Hepatocyte (in vitro differentiated cells): Measurements from ENCODE around the gene SZRD1. TPM values are rescaled to one million over a fixed set of nuclear protein-coding genes. Genes with fewer than 3 reads are reported as not detected.

ENCODE experiments used
- DNase-seq: peaks from one replicate; pipeline ENCODE4 v3.0.0-alpha.2; 2016; ENCODE audit warnings: low spot score
- H2AFZ ChIP-seq: fragments of 200-600 bp; sonication (generic); 2 replicates; pipeline ENCODE4 v1.6.0; 2016; ENCODE audit warnings: antibody characterized with exemption, mild to moderate bottlenecking
- H3K27ac ChIP-seq: fragments of 200-600 bp; sonication (generic); 2 replicates; pipeline ENCODE4 v1.5.1; 2016; ENCODE audit warnings: mild to moderate bottlenecking
- H3K27me3 ChIP-seq: fragments of 200-600 bp; sonication (generic); 2 replicates; pipeline ENCODE4 v1.6.1; 2016
- H3K36me3 ChIP-seq: fragments of 200-600 bp; sonication (generic); replicated peaks from 2 replicates; pipeline ENCODE4 v1.5.1; 2016; ENCODE audit warnings: low read depth; ENCODE audit not compliant: insufficient read depth
- H3K4me1 ChIP-seq: fragments of 200-600 bp; sonication (generic); 2 replicates; pipeline ENCODE4 v1.5.1; 2016; ENCODE audit warnings: mild to moderate bottlenecking, moderate library complexity; ENCODE audit not compliant: insufficient read depth
- H3K4me2 ChIP-seq: fragments of 200-600 bp; sonication (generic); 2 replicates; pipeline ENCODE4 v1.6.0; 2016
- H3K4me3 ChIP-seq: fragments of 200-600 bp; sonication (generic); 2 replicates; pipeline ENCODE4 v1.5.1; 2016; ENCODE audit warnings: mild to moderate bottlenecking
- H3K79me2 ChIP-seq: fragments of 200-600 bp; sonication (generic); 2 replicates; pipeline ENCODE4 v1.6.0; 2017; ENCODE audit warnings: mild to moderate bottlenecking
- H3K9me2 ChIP-seq: fragments of 200-600 bp; sonication (generic); replicated peaks from 2 replicates; pipeline ENCODE4 v1.6.0; 2017; ENCODE audit warnings: mild to moderate bottlenecking; ENCODE audit not compliant: insufficient read depth
- H3K9me3 ChIP-seq: fragments of 200-600 bp; sonication (generic); 2 replicates; pipeline ENCODE4 v1.5.1; 2016; ENCODE audit warnings: low read depth, mild to moderate bottlenecking
- H4K20me1 ChIP-seq: fragments of 200-600 bp; sonication (generic); 2 replicates; pipeline ENCODE4 v1.6.0; 2016; ENCODE audit warnings: mild to moderate bottlenecking; ENCODE audit not compliant: insufficient read depth, poor library complexity, severe bottlenecking
- EZH2 ChIP-seq: fragments of 200-600 bp; sonication (generic); IDR thresholded peaks from 2 replicates; pipeline ENCODE4 v1.6.1; 2016; ENCODE audit warnings: antibody characterized with exemption, mild to moderate bottlenecking, borderline replicate concordance
- EZH2phosphoT487 ChIP-seq: fragments of 200-600 bp; sonication (generic); IDR thresholded peaks from one replicate; pipeline ENCODE4 v1.6.1; 2018; ENCODE audit warnings: antibody characterized with exemption, mild to moderate bottlenecking, low read depth, moderate library complexity; ENCODE audit not compliant: unreplicated experiment, severe bottlenecking
- WGBS: methylation state at CpG from one replicate; pipeline ENCODE4 v1.1.6; 2016; ENCODE audit warnings: low lambda C conversion rate; ENCODE audit errors: missing lambda C conversion rate; 5-methylcytosine and 5-hydroxymethylcytosine counted together
- polyA plus RNA-seq: library from polyadenylated mRNA; unstranded; fragments of >200 nt; fragmentation: Nextera tagmentation; extraction: Ambion mirVana; gene quantifications from 2 replicates; pipeline ENCODE4 v1.2.1, GENCODE V29; 2016
- total RNA-seq: library from RNA; depleted of rRNA; stranded (reverse); fragments of >200 nt; gene quantifications from 2 replicates; pipeline ENCODE4 v1.2.3, GENCODE V29; 2014
- TF ChIP-seq, protein P1 (sequence below): fragments of 200-600 bp; sonication (generic); IDR thresholded peaks from 2 replicates; pipeline ENCODE4 v1.5.1; 2016; ENCODE audit warnings: antibody characterized with exemption, mild to moderate bottlenecking; ENCODE audit not compliant: poor library complexity

SZRD1 gene
- total and polyA plus RNA-seq, 2 experiments from 2014 or later: 63.0 to 72.1 TPM

DNA sequence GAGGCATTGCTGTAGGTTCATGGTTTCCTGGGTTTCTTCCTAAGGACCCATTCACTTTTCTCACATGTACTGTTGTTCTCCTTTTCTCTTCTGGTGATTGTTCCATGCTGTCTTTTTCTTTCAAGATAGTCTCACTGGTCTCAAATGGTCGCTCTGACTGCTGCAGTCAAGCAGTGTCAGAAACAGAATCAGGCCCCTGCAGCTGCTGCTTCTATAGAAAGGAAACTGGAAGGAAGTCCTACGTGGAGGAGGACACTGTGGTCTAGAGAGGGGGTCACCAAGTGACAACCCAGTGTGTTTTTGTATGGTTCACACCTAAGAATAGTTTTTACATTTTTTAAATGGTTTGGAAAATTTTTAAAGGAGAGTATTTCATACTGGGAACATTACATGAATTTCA lies 75.9 kb downstream of the SZRD1 start:
- Histone ChIP-seq H2AFZ (no peak overlapping the region), H3K79me2 (peaks cover 54% of the 10 kb centered on the region), H3K27me3 (no peaks in the 10 kb centered on the region), H3K36me3 (no peaks in the 10 kb centered on the region), H3K4me3 (no peak overlapping the region), H4K20me1 (no peaks in the 10 kb centered on the region), H3K27ac (no peak overlapping the region), H3K9me2 (no peaks in the 10 kb centered on the region), H3K9me3 (no peaks in the 10 kb centered on the region), H3K4me2 (no peak overlapping the region), H3K4me1 (peaks cover 9% of the 10 kb centered on the region)
- no peak for DNase-seq
- WGBS: 95% methylated on average over 2 of the region's 2 CpGs
- TF ChIP-seq, protein P1, sequence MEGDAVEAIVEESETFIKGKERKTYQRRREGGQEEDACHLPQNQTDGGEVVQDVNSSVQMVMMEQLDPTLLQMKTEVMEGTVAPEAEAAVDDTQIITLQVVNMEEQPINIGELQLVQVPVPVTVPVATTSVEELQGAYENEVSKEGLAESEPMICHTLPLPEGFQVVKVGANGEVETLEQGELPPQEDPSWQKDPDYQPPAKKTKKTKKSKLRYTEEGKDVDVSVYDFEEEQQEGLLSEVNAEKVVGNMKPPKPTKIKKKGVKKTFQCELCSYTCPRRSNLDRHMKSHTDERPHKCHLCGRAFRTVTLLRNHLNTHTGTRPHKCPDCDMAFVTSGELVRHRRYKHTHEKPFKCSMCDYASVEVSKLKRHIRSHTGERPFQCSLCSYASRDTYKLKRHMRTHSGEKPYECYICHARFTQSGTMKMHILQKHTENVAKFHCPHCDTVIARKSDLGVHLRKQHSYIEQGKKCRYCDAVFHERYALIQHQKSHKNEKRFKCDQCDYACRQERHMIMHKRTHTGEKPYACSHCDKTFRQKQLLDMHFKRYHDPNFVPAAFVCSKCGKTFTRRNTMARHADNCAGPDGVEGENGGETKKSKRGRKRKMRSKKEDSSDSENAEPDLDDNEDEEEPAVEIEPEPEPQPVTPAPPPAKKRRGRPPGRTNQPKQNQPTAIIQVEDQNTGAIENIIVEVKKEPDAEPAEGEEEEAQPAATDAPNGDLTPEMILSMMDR: no peak
- TF ChIP-seq EZH2phosphoT487 (no peak), EZH2 (no peak)

DNA sequence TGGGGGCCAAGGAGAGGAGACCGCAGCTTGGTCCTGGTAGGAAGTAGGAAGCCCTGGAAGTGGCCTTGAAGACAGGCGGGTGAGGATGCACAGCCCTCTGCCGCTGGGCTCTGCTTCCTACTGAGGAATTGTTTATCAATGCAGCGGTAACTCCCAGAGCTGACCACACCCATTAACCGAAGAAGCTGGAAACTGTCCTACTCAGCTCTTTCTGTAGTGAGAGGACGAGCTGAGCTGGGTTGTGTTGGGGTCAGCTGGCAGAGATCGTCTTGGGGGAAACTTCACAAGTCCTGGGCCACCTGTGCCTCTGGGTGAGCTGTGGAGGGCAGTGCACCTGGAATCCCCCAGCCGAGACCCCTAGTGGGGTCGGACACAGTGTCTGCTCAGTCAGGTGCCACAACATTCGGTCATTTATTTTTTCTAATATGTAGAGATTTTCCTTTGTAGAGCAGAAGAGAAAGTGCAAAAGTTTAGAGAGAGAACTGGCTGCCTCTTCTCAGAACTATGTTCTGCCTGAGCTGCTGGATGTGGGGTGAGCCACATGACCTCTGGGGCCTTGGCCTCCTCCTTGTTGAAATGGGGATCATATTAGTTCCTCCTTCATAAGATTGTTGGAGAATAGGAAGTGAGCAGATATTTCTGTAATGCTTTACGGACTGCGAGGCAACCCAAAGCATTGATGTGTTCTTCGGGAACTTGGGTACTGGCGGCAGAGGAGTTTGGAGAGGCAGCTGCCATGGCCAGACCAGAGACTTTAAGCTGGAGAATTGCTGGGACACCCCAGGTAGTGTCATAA lies 77.1 kb downstream of the SZRD1 start:
- H3K4me1 ChIP-seq: peaks cover 9% of the 10 kb centered on the region

DNA sequence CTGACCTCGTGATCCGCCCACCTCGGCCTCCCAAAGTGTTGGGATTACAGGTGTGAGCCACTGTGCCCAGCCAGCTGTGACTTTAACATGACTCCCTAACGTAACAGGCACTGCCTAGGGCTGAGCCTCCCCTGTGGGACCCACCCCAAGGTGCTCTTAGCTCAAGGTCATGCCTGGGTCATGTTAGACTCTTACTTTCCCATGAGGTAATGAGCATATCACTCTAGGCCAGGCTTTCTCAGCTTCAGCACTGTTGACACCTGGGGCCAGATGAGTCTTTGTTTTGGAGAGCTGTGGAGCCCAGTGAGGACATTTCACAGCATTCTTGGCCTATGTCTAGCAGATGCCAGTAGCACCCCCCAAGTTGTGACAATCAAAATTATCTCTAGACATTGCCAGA lies 78.0 kb downstream of the SZRD1 start:
- no peak overlapping the region for H2AFZ ChIP-seq
- TF ChIP-seq, protein P1: no peak
- TF ChIP-seq EZH2 (no peak), EZH2phosphoT487 (no peak)
- H3K4me3 ChIP-seq: no peak overlapping the region
- H3K4me1 ChIP-seq: peaks cover 9% of the 10 kb centered on the region
- no peak overlapping the region for H3K27ac ChIP-seq
- H3K36me3 ChIP-seq: no peaks in the 10 kb centered on the region
- H3K9me2 ChIP-seq: no peaks in the 10 kb centered on the region
- H3K27me3 ChIP-seq: no peaks in the 10 kb centered on the region
- no peak overlapping the region for H3K4me2 ChIP-seq
- H4K20me1 ChIP-seq: no peaks in the 10 kb centered on the region
- 91% methylated on average over 4 of the region's 4 CpGs for WGBS
- no peaks in the 10 kb centered on the region for H3K9me3 ChIP-seq
- H3K79me2 ChIP-seq: peaks cover 55% of the 10 kb centered on the region
- no peak for DNase-seq

More for the DNA sequence above, 77.1 kb downstream of the SZRD1 start:
- no peak for DNase-seq
- Histone ChIP-seq H4K20me1 (no peaks in the 10 kb centered on the region), H3K4me3 (no peak overlapping the region), H2AFZ (no peak overlapping the region), H3K4me2 (no peak overlapping the region), H3K9me3 (no peaks in the 10 kb centered on the region), H3K27me3 (no peaks in the 10 kb centered on the region), H3K79me2 (peaks cover 55% of the 10 kb centered on the region), H3K9me2 (no peaks in the 10 kb centered on the region), H3K36me3 (no peaks in the 10 kb centered on the region), H3K27ac (no peak overlapping the region)
- 91% methylated on average over 14 of the region's 14 CpGs for WGBS
- TF ChIP-seq EZH2phosphoT487 (no peak), EZH2 (no peak)
- TF ChIP-seq, protein P1: no peak
